RWPE2 (cell line): ENCODE results near the gene PDIA5.

Experiments used
- ATAC-seq: fragments of 200-7000 bp; cut with Tn5 transposase; 3 replicates; pipeline ENCODE4 v1.9.1; 2021; ENCODE audit warnings: low read depth
- DNase-seq: peaks from one replicate; pipeline ENCODE4 v3.0.0-alpha.2; 2020; ENCODE audit warnings: low spot score
- H3K27ac ChIP-seq: fragments of 450-650 bp; 2 replicates; pipeline ENCODE4 v1.5.1; 2017; ENCODE audit warnings: mild to moderate bottlenecking; ENCODE audit not compliant: poor library complexity, severe bottlenecking
- H3K27me3 ChIP-seq: fragments of 250-450 bp; sonication (Bioruptor Pico); 2 replicates; pipeline ENCODE4 v1.5.1; 2021; ENCODE audit warnings: mild to moderate bottlenecking, moderate library complexity; ENCODE audit not compliant: insufficient read depth, poor library complexity, severe bottlenecking
- H3K36me3 ChIP-seq: fragments of 250-450 bp; sonication (Bioruptor Pico); 2 replicates; pipeline ENCODE4 v1.5.1; 2020; ENCODE audit warnings: low read depth, mild to moderate bottlenecking, moderate library complexity
- H3K4me1 ChIP-seq: fragments of 250-450 bp; sonication (Bioruptor Pico); 2 replicates; pipeline ENCODE4 v1.5.1; 2021; ENCODE audit warnings: mild to moderate bottlenecking, moderate library complexity; ENCODE audit not compliant: insufficient read depth, poor library complexity, severe bottlenecking
- H3K4me3 ChIP-seq: fragments of 250-450 bp; sonication (Bioruptor Pico); 2 replicates; pipeline ENCODE4 v1.5.1; 2021; ENCODE audit warnings: mild to moderate bottlenecking, moderate library complexity; ENCODE audit not compliant: severe bottlenecking
- H3K9me3 ChIP-seq: fragments of 250-450 bp; sonication (Bioruptor Pico); 2 replicates; pipeline ENCODE4 v1.5.1; 2021; ENCODE audit warnings: mild to moderate bottlenecking, moderate library complexity; ENCODE audit not compliant: severe bottlenecking
- CTCF ChIP-seq: fragments of 450-650 bp; IDR thresholded peaks from one replicate; pipeline ENCODE4 v1.5.1; 2017; ENCODE audit warnings: mild to moderate bottlenecking, moderate library complexity; ENCODE audit not compliant: poor library complexity, severe bottlenecking

PDIA5 gene

DNA sequence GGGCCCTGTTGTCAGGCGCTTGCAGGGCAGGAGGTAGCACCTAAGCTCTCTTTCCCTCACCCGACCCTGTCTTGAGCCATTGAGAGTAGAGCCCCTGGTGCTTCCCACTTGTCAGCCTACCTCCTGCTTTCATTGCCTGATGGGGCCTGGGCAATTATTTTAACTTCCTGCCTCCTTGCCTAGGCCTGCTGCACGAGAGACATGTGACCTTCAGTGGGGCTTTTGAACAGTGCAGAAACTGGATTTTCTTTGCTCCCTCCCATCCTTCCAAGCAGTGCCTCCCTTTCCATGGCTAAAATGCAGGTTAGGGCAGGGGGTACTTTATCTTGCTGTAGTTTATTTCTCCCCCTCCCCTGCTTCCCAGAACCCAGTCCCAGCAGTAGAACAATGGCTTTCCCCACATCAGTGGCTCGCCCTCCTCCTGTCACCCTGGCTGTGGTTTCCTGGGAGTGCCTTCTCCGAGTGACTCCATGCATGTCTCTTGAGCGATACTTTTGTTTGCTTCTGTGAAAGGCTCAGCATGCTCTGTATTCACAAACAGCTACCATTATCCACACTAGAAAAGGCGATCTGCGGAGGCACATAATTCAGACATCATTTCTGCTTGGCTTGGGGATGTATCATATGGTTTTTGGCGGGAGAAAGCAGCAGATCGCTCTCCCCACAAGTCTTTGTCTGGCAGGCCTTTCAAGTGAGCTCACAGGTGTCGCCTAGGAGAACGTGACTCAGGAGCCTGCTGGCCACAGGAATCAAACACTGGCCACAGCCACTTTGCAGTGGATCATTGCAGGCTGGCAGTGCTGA, 24.1 kb downstream of the PDIA5 start:
- Histone ChIP-seq H3K27me3 (no peaks in the 10 kb centered on the region), H3K4me3 (no peak overlapping the region), H3K9me3 (no peaks in the 10 kb centered on the region), H3K27ac (no peak overlapping the region), H3K4me1 (no peaks in the 10 kb centered on the region), H3K36me3 (peaks cover 51% of the 10 kb centered on the region)
- ATAC-seq (no peak), DNase-seq (no peak)
- no peak for TF ChIP-seq CTCF

GRCh38 chr3:123092243-123092642, 25.4 kb downstream of the PDIA5 start:
- ATAC-seq = no peak
- Histone ChIP-seq H3K9me3 (no peaks in the 10 kb centered on the region), H3K4me1 (no peaks in the 10 kb centered on the region), H3K4me3 (no peak overlapping the region), H3K36me3 (peaks cover 59% of the 10 kb centered on the region), H3K27me3 (no peaks in the 10 kb centered on the region), H3K27ac (no peak overlapping the region)
- DNase-seq = no peak
- TF ChIP-seq CTCF = no peak

DNA sequence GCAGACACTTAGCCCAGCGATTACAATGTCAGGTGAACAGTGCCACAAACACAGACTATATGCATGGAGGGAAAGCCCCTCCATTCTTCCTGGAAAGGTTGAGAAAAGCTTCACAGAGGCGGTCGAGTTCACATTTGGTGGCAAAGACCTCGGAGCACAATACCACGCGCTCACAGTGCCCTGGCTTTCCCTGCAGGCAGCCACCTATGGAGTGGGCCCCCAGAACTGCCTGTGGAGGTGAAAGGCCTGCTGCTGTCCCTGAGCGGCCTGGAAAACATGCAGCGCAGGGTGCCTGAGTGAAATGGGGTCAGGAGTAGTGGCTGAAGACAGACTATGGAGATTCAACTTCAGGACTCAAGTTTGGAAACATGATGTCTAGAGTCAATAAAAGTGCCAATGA, 26.9 kb downstream of the PDIA5 start:
- Histone ChIP-seq H3K9me3 (no peaks in the 10 kb centered on the region), H3K4me1 (no peaks in the 10 kb centered on the region), H3K27me3 (no peaks in the 10 kb centered on the region), H3K27ac (no peak overlapping the region), H3K4me3 (no peak overlapping the region), H3K36me3 (peaks cover 72% of the 10 kb centered on the region)
- DNase-seq (no peak), ATAC-seq (no peak)
- TF ChIP-seq CTCF = no peak

DNA sequence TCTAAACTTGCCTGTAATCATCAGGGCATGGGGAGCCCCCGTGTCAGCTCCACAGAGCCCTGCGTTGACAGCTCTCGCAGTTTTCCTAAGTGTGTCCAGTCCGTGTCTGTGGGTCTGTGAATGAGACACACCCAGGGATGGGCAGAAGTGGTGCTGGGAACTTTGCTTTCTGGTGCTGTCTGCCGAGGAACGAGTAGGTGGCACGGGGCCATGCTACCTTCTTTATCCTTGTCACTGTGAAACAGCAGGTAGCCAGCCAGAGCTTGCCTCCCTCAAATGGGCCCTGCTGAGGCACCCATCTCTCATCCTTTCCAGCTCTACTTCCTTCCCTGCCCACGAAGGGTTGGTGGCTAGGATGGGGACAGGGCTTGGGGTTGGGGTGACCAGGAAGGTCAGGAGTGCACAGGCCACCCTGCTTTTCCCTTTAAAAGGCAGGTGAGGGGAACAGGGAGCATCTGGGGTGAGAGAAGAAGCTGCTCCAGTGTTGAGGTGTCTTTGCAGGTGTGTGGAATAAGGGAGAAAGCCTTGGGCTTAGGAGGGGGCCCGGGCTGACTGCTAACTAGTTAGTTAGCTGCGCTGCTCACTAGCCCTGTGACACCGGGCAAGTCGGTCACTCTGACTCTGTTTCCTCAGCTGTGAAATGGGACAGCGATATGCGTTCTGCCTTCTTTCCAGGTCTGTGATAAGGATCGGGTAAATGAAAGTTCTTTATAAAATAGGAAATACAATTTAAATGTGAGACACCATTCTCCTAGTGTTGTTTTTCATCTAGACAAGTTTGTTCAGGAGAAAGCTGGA, 27.9 kb downstream of the PDIA5 start:
- TF ChIP-seq CTCF = no peak
- Histone ChIP-seq H3K9me3 (no peaks in the 10 kb centered on the region), H3K4me1 (no peaks in the 10 kb centered on the region), H3K27me3 (no peaks in the 10 kb centered on the region), H3K36me3 (peaks cover 71% of the 10 kb centered on the region), H3K4me3 (no peak overlapping the region), H3K27ac (no peak overlapping the region)
- no peak for ATAC-seq
- DNase-seq = peak; percentile 29
